ENCODE measurements around the gene PARD3. TPM values are rescaled to one million over a fixed set of nuclear protein-coding genes. Genes with fewer than 3 reads are reported as not detected.

The PARD3 gene
- total RNA-seq, 1 experiment from 2014 or later, result 51.8 TPM

DNA sequence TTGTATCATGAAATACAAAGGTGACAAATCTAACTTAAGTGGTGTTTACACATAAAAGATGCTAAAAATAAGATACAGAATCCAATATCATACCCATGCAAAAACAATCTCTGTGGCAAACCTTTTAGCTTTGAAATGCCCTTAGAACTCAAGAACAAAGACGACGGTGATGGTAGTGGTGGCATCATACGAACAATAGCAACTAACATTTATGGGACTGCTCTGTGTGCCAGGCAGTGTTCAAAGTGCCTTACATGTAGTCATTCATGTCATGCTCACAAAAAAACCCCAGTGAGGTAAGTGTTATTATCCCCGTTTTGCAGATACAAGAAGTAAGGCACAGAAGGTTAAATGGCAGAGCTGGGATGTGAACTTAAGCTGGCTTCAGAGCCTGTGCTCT, 563.9 kb downstream of the PARD3 start (continued):
- no peak for TF ChIP-seq GRHL2 (CRISPR knock-in tag; IDR thresholded peaks at IDR 0.05; ENCODE audit: insufficient replicate concordance, severe bottlenecking)
- TF ChIP-seq, protein P1, sequence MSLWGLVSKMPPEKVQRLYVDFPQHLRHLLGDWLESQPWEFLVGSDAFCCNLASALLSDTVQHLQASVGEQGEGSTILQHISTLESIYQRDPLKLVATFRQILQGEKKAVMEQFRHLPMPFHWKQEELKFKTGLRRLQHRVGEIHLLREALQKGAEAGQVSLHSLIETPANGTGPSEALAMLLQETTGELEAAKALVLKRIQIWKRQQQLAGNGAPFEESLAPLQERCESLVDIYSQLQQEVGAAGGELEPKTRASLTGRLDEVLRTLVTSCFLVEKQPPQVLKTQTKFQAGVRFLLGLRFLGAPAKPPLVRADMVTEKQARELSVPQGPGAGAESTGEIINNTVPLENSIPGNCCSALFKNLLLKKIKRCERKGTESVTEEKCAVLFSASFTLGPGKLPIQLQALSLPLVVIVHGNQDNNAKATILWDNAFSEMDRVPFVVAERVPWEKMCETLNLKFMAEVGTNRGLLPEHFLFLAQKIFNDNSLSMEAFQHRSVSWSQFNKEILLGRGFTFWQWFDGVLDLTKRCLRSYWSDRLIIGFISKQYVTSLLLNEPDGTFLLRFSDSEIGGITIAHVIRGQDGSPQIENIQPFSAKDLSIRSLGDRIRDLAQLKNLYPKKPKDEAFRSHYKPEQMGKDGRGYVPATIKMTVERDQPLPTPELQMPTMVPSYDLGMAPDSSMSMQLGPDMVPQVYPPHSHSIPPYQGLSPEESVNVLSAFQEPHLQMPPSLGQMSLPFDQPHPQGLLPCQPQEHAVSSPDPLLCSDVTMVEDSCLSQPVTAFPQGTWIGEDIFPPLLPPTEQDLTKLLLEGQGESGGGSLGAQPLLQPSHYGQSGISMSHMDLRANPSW (CRISPR knock-in tag; conservative IDR thresholded peaks at IDR 0.05; ENCODE audit: low read depth), result no peak
- TF ChIP-seq, protein P2, sequence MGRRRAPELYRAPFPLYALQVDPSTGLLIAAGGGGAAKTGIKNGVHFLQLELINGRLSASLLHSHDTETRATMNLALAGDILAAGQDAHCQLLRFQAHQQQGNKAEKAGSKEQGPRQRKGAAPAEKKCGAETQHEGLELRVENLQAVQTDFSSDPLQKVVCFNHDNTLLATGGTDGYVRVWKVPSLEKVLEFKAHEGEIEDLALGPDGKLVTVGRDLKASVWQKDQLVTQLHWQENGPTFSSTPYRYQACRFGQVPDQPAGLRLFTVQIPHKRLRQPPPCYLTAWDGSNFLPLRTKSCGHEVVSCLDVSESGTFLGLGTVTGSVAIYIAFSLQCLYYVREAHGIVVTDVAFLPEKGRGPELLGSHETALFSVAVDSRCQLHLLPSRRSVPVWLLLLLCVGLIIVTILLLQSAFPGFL (CRISPR knock-in tag; IDR thresholded peaks at IDR 0.05; ENCODE audit: borderline replicate concordance), result no peak
- TF ChIP-seq, protein P3, sequence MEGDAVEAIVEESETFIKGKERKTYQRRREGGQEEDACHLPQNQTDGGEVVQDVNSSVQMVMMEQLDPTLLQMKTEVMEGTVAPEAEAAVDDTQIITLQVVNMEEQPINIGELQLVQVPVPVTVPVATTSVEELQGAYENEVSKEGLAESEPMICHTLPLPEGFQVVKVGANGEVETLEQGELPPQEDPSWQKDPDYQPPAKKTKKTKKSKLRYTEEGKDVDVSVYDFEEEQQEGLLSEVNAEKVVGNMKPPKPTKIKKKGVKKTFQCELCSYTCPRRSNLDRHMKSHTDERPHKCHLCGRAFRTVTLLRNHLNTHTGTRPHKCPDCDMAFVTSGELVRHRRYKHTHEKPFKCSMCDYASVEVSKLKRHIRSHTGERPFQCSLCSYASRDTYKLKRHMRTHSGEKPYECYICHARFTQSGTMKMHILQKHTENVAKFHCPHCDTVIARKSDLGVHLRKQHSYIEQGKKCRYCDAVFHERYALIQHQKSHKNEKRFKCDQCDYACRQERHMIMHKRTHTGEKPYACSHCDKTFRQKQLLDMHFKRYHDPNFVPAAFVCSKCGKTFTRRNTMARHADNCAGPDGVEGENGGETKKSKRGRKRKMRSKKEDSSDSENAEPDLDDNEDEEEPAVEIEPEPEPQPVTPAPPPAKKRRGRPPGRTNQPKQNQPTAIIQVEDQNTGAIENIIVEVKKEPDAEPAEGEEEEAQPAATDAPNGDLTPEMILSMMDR (IDR thresholded peaks at IDR 0.05), result no peak

DNA sequence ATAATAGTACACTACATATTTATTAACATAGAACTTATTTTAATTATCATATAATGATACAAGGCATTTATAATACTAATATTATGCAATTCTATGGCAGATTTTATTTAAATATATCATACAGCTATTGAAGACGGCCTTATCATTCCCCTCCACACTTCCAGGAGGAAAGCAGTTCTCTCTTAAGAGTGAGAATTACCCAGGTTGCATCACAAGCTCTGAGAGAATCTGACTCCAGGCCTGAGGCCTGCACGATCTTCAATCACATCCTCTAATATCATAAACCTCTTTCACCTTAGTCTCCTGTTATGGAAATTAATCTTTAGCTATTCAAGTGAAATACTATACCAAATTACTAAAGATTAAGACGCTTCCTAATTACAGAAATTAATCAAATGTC, 564.4 kb downstream of the PARD3 start:
- ChIA-PET CTCF (no interaction called here), POLR2A (no interaction called here)
- H3K9me3 Mint-ChIP-seq, result no peaks in the 10 kb centered on the region
- peaks cover 34% of the 10 kb centered on the region for H3K4me1 Mint-ChIP-seq
- no peak overlapping the region for H3K4me3 Mint-ChIP-seq
- H3K27ac Mint-ChIP-seq, result no peak overlapping the region
- no peak for ATAC-seq
- no peaks in the 10 kb centered on the region for H3K27me3 Mint-ChIP-seq (ENCODE audit: low read depth)
- TF ChIP-seq ZNF263 (CRISPR knock-in tag; IDR thresholded peaks at IDR 0.05; ENCODE audit: low read depth) (no peak), ZBTB21 (CRISPR knock-in tag; IDR thresholded peaks at IDR 0.05; ENCODE audit: borderline replicate concordance) (no peak), MYBL2 (CRISPR knock-in tag; IDR thresholded peaks at IDR 0.05) (no peak), SMAD4 (CRISPR knock-in tag; IDR thresholded peaks at IDR 0.05) (no peak), ELF4 (CRISPR knock-in tag; IDR thresholded peaks at IDR 0.05; ENCODE audit: low read depth) (no peak), JAZF1 (CRISPR knock-in tag; IDR thresholded peaks at IDR 0.05) (no peak), JUN (CRISPR knock-in tag; IDR thresholded peaks at IDR 0.05) (no peak), ATF1 (CRISPR knock-in tag; IDR thresholded peaks at IDR 0.05) (no peak), ZNF219 (CRISPR knock-in tag; IDR thresholded peaks at IDR 0.05; ENCODE audit: borderline replicate concordance) (no peak)
- TF ChIP-seq, protein P4, sequence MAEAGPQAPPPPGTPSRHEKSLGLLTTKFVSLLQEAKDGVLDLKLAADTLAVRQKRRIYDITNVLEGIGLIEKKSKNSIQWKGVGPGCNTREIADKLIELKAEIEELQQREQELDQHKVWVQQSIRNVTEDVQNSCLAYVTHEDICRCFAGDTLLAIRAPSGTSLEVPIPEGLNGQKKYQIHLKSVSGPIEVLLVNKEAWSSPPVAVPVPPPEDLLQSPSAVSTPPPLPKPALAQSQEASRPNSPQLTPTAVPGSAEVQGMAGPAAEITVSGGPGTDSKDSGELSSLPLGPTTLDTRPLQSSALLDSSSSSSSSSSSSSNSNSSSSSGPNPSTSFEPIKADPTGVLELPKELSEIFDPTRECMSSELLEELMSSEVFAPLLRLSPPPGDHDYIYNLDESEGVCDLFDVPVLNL (CRISPR knock-in tag; IDR thresholded peaks at IDR 0.05; ENCODE audit: borderline replicate concordance, low read depth), result no peak
- TF ChIP-seq, protein P5, sequence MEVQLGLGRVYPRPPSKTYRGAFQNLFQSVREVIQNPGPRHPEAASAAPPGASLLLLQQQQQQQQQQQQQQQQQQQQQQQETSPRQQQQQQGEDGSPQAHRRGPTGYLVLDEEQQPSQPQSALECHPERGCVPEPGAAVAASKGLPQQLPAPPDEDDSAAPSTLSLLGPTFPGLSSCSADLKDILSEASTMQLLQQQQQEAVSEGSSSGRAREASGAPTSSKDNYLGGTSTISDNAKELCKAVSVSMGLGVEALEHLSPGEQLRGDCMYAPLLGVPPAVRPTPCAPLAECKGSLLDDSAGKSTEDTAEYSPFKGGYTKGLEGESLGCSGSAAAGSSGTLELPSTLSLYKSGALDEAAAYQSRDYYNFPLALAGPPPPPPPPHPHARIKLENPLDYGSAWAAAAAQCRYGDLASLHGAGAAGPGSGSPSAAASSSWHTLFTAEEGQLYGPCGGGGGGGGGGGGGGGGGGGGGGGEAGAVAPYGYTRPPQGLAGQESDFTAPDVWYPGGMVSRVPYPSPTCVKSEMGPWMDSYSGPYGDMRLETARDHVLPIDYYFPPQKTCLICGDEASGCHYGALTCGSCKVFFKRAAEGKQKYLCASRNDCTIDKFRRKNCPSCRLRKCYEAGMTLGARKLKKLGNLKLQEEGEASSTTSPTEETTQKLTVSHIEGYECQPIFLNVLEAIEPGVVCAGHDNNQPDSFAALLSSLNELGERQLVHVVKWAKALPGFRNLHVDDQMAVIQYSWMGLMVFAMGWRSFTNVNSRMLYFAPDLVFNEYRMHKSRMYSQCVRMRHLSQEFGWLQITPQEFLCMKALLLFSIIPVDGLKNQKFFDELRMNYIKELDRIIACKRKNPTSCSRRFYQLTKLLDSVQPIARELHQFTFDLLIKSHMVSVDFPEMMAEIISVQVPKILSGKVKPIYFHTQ (CRISPR knock-in tag; IDR thresholded peaks at IDR 0.05), result no peak
- TF ChIP-seq, protein P6, sequence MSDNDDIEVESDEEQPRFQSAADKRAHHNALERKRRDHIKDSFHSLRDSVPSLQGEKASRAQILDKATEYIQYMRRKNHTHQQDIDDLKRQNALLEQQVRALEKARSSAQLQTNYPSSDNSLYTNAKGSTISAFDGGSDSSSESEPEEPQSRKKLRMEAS (CRISPR knock-in tag; IDR thresholded peaks at IDR 0.05), result no peak
- TF ChIP-seq, protein P7, sequence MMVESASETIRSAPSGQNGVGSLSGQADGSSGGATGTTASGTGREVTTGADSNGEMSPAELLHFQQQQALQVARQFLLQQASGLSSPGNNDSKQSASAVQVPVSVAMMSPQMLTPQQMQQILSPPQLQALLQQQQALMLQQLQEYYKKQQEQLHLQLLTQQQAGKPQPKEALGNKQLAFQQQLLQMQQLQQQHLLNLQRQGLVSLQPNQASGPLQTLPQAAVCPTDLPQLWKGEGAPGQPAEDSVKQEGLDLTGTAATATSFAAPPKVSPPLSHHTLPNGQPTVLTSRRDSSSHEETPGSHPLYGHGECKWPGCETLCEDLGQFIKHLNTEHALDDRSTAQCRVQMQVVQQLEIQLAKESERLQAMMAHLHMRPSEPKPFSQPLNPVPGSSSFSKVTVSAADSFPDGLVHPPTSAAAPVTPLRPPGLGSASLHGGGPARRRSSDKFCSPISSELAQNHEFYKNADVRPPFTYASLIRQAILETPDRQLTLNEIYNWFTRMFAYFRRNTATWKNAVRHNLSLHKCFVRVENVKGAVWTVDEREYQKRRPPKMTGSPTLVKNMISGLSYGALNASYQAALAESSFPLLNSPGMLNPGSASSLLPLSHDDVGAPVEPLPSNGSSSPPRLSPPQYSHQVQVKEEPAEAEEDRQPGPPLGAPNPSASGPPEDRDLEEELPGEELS (CRISPR knock-in tag; IDR thresholded peaks at IDR 0.05), result no peak
- TF ChIP-seq, protein P8, sequence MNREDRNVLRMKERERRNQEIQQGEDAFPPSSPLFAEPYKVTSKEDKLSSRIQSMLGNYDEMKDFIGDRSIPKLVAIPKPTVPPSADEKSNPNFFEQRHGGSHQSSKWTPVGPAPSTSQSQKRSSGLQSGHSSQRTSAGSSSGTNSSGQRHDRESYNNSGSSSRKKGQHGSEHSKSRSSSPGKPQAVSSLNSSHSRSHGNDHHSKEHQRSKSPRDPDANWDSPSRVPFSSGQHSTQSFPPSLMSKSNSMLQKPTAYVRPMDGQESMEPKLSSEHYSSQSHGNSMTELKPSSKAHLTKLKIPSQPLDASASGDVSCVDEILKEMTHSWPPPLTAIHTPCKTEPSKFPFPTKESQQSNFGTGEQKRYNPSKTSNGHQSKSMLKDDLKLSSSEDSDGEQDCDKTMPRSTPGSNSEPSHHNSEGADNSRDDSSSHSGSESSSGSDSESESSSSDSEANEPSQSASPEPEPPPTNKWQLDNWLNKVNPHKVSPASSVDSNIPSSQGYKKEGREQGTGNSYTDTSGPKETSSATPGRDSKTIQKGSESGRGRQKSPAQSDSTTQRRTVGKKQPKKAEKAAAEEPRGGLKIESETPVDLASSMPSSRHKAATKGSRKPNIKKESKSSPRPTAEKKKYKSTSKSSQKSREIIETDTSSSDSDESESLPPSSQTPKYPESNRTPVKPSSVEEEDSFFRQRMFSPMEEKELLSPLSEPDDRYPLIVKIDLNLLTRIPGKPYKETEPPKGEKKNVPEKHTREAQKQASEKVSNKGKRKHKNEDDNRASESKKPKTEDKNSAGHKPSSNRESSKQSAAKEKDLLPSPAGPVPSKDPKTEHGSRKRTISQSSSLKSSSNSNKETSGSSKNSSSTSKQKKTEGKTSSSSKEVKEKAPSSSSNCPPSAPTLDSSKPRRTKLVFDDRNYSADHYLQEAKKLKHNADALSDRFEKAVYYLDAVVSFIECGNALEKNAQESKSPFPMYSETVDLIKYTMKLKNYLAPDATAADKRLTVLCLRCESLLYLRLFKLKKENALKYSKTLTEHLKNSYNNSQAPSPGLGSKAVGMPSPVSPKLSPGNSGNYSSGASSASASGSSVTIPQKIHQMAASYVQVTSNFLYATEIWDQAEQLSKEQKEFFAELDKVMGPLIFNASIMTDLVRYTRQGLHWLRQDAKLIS (CRISPR knock-in tag; IDR thresholded peaks at IDR 0.05; ENCODE audit: borderline replicate concordance), result no peak
- TF ChIP-seq, protein P2 (CRISPR knock-in tag; IDR thresholded peaks at IDR 0.05; ENCODE audit: borderline replicate concordance), result no peak
- DNase-seq (ENCODE audit: low spot score), result no peak
- H3K36me3 Mint-ChIP-seq, result no peaks in the 10 kb centered on the region
